HG03280 (cell line): ENCODE measurements around the gene IL12A.

ENCODE experiments used
- ATAC-seq: cut with Tn5 transposase; IDR thresholded peaks from one replicate; pipeline ENCODE4 v1.9.1; 2021; ENCODE audit warnings: mild to moderate bottlenecking, moderate library complexity; ENCODE audit not compliant: unreplicated experiment

IL12A gene

GRCh38 chr3:159988617-159989271 lies at the start of gene IL12A:
Gene IL12A (plus strand): TSS chr3:159988835.
- ATAC-seq, result peak; percentile 94

- no peak for ATAC-seq
Observed at GRCh38 chr3:159941038-159942000, 47.3 kb upstream of the IL12A start.

DNA sequence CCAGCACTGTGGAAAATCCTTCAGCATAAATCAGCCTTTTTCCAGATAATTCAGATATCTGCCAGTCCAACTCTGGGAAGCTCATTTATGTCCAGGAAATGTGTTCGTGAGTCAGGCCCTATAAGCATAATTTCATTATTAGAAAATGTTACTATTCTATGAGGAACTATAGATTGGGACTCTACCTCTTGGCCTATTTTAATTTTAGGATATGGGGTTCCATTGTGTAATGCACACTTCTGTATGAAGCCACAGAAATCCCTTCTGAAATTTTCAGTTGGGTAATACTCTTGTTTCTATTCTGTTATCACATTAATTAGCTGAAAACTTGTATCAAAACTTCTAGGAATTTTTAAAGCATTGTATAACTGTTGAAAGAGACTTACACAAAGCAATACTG lies 43.9 kb upstream of the IL12A start:
- no peak for ATAC-seq

GRCh38 chr3:159945930-159946329 lies 42.7 kb upstream of the IL12A start:
- ATAC-seq, result no peak

- no peak for ATAC-seq
Observed at GRCh38 chr3:159947220-159947619, 41.4 kb upstream of the IL12A start.

DNA sequence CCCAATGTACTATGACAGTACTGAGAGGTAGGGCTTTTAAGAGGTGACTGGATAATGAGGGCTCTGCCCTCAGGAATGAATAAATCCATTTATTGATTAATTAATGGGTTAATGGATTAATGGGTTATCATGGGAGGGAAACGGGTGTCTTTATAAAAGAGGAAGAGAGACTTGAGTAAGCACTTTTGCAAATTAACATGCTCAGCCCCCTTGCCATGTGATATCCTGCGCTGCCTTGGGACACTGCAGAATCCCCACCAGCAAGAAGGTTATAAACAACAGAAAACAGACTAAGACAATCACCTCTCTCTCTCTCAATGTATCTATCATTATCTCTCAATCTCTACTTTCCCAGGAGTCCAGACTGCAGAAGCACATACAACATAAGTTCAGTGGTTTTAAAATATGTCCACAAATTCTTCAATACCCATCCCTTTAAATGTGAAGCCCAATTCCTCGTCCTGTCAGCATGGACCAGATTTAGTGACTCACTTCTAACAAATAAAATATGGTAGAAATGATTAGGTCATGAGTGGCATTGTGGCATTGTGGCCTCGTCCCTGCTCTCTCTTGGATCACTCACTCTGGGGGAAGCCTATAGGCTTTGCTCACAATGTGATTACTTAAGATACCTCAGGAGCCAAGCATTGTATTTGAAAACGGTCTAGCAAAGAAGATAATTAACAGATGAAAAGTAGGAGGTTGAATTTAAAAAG lies 40.0 kb upstream of the IL12A start:
- ATAC-seq, result no peak

DNA sequence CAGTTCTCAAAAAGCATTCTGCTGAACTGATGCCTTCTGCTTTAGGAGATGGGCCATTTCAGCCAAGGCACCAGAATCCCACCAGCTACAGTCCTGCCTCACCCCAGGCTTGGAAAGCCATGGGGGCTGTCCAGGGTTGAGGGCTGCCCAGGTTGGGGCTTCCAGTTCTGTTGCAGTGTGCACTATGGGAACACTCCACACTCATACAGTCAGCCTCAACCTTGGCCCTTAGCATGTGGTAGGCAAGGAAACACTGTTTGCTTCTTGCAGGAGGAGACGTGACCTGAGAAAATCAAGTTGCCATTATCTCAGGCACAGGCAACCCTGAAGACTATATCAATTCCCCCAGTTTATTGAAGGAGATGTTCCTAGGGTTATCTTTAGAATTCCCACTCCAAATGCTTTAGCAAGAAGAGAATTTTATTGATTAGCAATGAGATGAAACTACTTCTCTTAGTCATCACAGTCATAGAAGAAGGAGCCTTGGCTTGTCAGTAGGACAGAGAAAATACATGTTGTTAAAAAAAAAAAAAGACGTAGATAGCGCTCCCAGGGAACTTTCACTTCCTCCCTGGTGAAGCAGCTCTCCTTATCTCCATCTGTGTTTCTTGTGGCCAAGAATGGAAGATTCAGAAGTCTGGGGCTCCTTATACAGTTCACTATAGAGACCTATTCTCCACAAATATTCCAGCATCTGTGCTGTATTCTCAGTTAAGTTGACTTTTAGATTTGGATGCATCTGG lies 38.3 kb upstream of the IL12A start:
- ATAC-seq, result peak; percentile 52

DNA sequence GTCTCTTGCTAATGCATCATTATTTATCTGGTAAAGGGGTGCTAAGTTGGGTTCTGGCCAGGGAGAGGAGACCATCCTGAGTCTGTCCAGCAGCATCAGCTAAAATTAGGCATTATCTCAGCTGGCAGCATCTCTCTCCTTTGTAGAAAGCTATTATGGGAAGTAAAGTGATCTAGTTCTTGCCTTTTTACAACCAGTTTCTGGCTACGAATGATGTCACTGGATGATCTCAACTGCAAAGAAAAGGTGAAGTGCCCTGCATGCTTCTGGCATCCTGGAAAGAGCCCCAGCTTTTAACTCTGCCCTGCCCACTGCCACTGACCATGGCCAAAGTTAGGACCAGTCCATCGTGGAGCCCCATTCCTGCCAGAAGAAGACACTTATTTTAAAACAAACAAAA lies 37.1 kb upstream of the IL12A start:
- ATAC-seq, result no peak

GRCh38 chr3:159953325-159954085 lies 35.1 kb upstream of the IL12A start:
- no peak for ATAC-seq

- no peak for ATAC-seq
Observed at GRCh38 chr3:159960188-159961148, 28.2 kb upstream of the IL12A start.

- peak; percentile 99 for ATAC-seq
Observed at GRCh38 chr3:159964166-159964973, 24.3 kb upstream of the IL12A start.

- ATAC-seq, result no peak
Observed at GRCh38 chr3:159971311-159971710, 17.3 kb upstream of the IL12A start.

DNA sequence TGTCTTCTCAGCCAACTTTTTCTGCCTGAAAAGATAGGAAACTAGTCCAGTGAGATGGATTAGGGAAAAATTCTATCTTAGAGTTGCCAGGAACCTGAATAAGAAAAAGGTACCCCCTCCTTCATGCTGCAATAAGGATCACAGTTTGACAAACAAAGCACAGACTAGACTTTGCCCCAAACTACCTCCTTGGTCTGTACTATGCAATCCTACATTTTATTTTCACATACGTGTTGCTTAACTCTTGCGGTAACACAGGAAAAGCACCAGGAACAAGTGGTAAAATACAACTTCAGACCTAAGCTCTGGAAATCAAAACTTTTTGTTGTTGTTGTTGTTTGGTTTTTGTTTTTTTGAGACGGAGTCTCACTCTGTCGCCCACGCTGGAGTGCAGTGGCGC lies 11.3 kb upstream of the IL12A start:
- ATAC-seq, result no peak

DNA sequence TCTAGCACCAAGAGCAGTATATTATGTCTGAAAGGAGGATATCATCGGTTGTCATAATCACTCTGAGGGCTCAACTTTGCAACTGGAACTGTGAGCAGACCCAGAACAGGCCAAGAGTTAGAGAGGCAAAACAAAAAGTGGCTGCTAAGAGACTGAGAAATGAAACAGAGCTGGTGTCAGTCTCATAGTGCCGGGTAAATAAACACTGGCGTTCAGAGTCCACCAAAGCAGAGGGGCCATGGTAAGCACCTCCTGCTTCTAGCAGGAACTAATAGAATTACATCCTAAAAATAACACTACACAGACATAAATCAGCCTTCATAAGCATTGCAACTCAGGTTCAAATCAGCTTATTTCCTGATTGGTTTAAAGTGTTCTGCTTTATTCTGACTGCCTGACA lies 10.3 kb upstream of the IL12A start:
- ATAC-seq, result peak; percentile 97

GRCh38 chr3:159978918-159979703 lies 9.5 kb upstream of the IL12A start:
- ATAC-seq, result no peak

- ATAC-seq, result no peak
Observed at GRCh38 chr3:159982442-159982974, 6.1 kb upstream of the IL12A start.

DNA sequence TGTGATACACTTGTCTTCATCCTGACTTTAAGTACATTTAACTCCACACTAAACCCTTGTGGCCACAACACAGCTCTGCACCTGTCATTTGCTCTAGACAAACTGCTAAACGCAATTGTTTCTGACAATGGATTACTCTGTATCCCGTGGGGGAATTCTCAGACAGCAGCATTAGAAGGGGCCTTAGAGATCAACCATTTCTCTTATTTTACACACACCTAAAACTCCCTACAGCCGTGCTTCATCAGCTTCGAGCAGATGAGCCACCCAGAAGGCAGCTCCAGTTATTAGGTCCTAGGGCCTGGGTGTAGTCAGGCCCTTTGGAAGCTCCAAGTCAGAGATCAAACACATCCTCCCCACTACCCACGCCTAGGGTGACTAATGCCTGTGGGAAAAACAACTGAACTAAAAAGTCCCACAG lies 1.3 kb upstream of the IL12A start:
- no peak for ATAC-seq
